T-cell (primary cell): Measurements from ENCODE around the gene MRTFA. TPM values are rescaled to one million over a fixed set of nuclear protein-coding genes. Genes with fewer than 3 reads are reported as not detected.
A peak's percentile ranks its signal among the peaks of the same experiment; 100 is the strongest.
"Not testable (repeated sequence)": the region's sequence is repeated elsewhere in the genome, so short reads cannot be mapped to it uniquely, and the experiment has no call there.

Experiments
- ATAC-seq, 4 experiments: fragments of 200-7000 bp in 3 of 4; fragments of 150-1000 bp in 1 of 4; cut with Tn5 transposase; replicated peaks in 1 of 4; 1 replicate in 3 of 4; 2 replicates in 1 of 4; pipeline ENCODE4 v1.10.0; 2021; ENCODE audit warnings: moderate library complexity in 3 of 4, mild to moderate bottlenecking in 2 of 4, moderate number of reproducible peaks in 1 of 4
- CTCF ChIA-PET, 2 donors: fragments of 300-600 bp; sonication (Branson Sonifier 250); formaldehyde crosslinking; loops; one replicate each; lab custom pipeline; 2022; ENCODE audit warnings: antibody characterized with exemption in 2 of 2; lab: Charles Lee
- POLR2A ChIA-PET, 2 donors: fragments of 300-600 bp; sonication (Branson Sonifier 250); formaldehyde crosslinking; loops; one replicate each; lab custom pipeline; 2022; ENCODE audit warnings: antibody characterized with exemption in 2 of 2; lab: Charles Lee
- DNase-seq, 35 experiments: peaks; one replicate each; pipeline versions ENCODE4 v3.0.0 to v3.0.0-alpha.2; 2013 to 2023
- H3K27ac ChIP-seq: one replicate; pipeline ENCODE4 v1.5.1; 2013; ENCODE audit warnings: low read length
- H3K27me3 ChIP-seq, 2 experiments: replicated peaks in 1 of 2; 1 replicate in 1 of 2; 2 replicates in 1 of 2; pipeline versions ENCODE4 v1.6.1 to v1.7.0; 2013; ENCODE audit warnings: low read length in 1 of 2, mixed read lengths in 1 of 2; ENCODE audit not compliant: control insufficient read depth in 2 of 2, insufficient read depth in 2 of 2; ENCODE audit errors: extremely low read depth in 1 of 2
- H3K36me3 ChIP-seq, 2 donors: 1 replicate in 1 of 2; 2 replicates in 1 of 2; pipeline versions ENCODE4 v1.6.1 to v1.7.0; 2013; ENCODE audit warnings: low read length in 1 of 2; ENCODE audit not compliant: control insufficient read depth in 2 of 2, insufficient read depth in 1 of 2; ENCODE audit errors: extremely low read depth in 1 of 2
- H3K4me1 ChIP-seq, 2 experiments: 1 replicate in 1 of 2; 2 replicates in 1 of 2; pipeline versions ENCODE4 v1.6.1 to v1.7.0; 2013; ENCODE audit warnings: low read length in 2 of 2, mixed read lengths in 1 of 2; ENCODE audit not compliant: insufficient read depth in 2 of 2, control insufficient read depth in 1 of 2; ENCODE audit errors: extremely low read depth in 1 of 2
- H3K4me3 ChIP-seq, 2 donors: 1 replicate in 1 of 2; 2 replicates in 1 of 2; pipeline versions ENCODE4 v1.5.1 to v1.7.0; 2013; ENCODE audit warnings: mild to moderate bottlenecking in 2 of 2, low read length in 1 of 2, moderate library complexity in 1 of 2; ENCODE audit not compliant: control insufficient read depth in 1 of 2; ENCODE audit errors: extremely low read depth in 1 of 2
- H3K9me3 ChIP-seq: 2 replicates; pipeline ENCODE4 v1.7.0; 2013
- H3K27ac Mint-ChIP-seq, 2 donors: one replicate each; pipeline ENCODE4 v1.8.0; 2020 to 2021; ENCODE audit warnings: mild to moderate bottlenecking in 2 of 2, mixed read lengths in 2 of 2
- H3K27me3 Mint-ChIP-seq, 2 donors: one replicate each; pipeline ENCODE4 v1.8.0; 2021 to 2022; ENCODE audit warnings: mixed read lengths in 2 of 2
- H3K36me3 Mint-ChIP-seq: one replicate; pipeline ENCODE4 v1.8.0; 2021; ENCODE audit warnings: mixed read lengths
- H3K4me1 Mint-ChIP-seq, 3 donors: one replicate each; pipeline ENCODE4 v1.8.0; 2020 to 2022; ENCODE audit warnings: mixed read lengths in 3 of 3, mild to moderate bottlenecking in 1 of 3
- H3K4me3 Mint-ChIP-seq, 3 donors: one replicate each; pipeline ENCODE4 v1.8.0; 2020 to 2022; ENCODE audit warnings: mild to moderate bottlenecking in 3 of 3, mixed read lengths in 3 of 3, moderate library complexity in 3 of 3
- H3K9me3 Mint-ChIP-seq, 3 donors: one replicate each; pipeline ENCODE4 v1.8.0; 2020 to 2022; ENCODE audit warnings: mixed read lengths in 3 of 3
- WGBS: methylation state at CpG from one replicate; pipeline ENCODE4 v1.1.5; 2013; ENCODE audit warnings: missing lambda C conversion rate; ENCODE audit not compliant: insufficient coverage; 5-methylcytosine and 5-hydroxymethylcytosine counted together
- total RNA-seq, 35 experiments: library from RNA in 6 of 35; stranded (reverse) in 6 of 35; fragments of 120-200 nt in 1 of 35; gene quantifications; one replicate each; pipeline versions ENCODE4 v1.2.1 to v1.2.4 and lab custom pipeline; 2013 to 2026

Gene MRTFA
- total RNA-seq, 5 donors from 2014 or later (not counting 1 experiment from before 2014, with no cell fraction given): 81.9 to 118 (median 114) TPM

GRCh38 chr22:40603088-40603605 is 33.4 kb downstream of the MRTFA start:
- POLR2A ChIA-PET: interaction anchor here in 1 of 2 donors (0.6 kb wide), 1 partner anchor 1000 kb away, joined by 3 read pairs; no protein-coding TSS in a partner anchor
- Mint-ChIP-seq H3K4me1 (peaks cover 61 to 73% (median 65%) of the 10 kb centered on the region in 3 donors), H3K9me3 (no peaks in the 10 kb centered on the region), H3K27ac (peak overlapping the region in 1 of 2 donors; percentile 44), H3K27me3 (no peaks in the 10 kb centered on the region), H3K4me3 (no peak overlapping the region), H3K36me3 (peaks cover 6% of the 10 kb centered on the region)
- no peaks in the 10 kb centered on the region for H3K9me3 ChIP-seq
- H3K27me3 ChIP-seq: no peaks in the 10 kb centered on the region
- CTCF ChIA-PET: interaction anchor here in 1 of 2 donors (0.6 kb wide), 1 partner anchor 84 kb away, joined by 6 read pairs; no protein-coding TSS in a partner anchor
- H3K4me1 ChIP-seq: peaks cover 2 to 7% of the 10 kb centered on the region in 2 experiments
- WGBS: 86% methylated on average over 3 of the region's 4 CpGs
- no peak overlapping the region for H3K4me3 ChIP-seq
- ATAC-seq: no peak
- H3K36me3 ChIP-seq: no peaks in the 10 kb centered on the region
- no peak overlapping the region for H3K27ac ChIP-seq
- DNase-seq: no peak

GRCh38 chr22:40602231-40602630 is 34.3 kb downstream of the MRTFA start:
- H3K27me3 Mint-ChIP-seq: no peaks in the 10 kb centered on the region
- Histone ChIP-seq H3K27me3 (no peaks in the 10 kb centered on the region), H3K27ac (no peak overlapping the region), H3K4me1 (peaks cover 0 to 4% of the 10 kb centered on the region in 2 experiments), H3K4me3 (no peak overlapping the region), H3K9me3 (no peaks in the 10 kb centered on the region), H3K36me3 (no peaks in the 10 kb centered on the region)
- peaks cover 6% of the 10 kb centered on the region for H3K36me3 Mint-ChIP-seq
- CTCF ChIA-PET: no interaction called here
- H3K9me3 Mint-ChIP-seq: no peaks in the 10 kb centered on the region
- H3K4me1 Mint-ChIP-seq: peaks cover 61 to 75% (median 62%) of the 10 kb centered on the region in 3 donors
- H3K27ac Mint-ChIP-seq: no peak overlapping the region
- WGBS: no CpG with 5 or more reads among the region's 1 CpG
- no peak for ATAC-seq
- no peak overlapping the region for H3K4me3 Mint-ChIP-seq
- POLR2A ChIA-PET: no interaction called here
- no peak for DNase-seq

DNA sequence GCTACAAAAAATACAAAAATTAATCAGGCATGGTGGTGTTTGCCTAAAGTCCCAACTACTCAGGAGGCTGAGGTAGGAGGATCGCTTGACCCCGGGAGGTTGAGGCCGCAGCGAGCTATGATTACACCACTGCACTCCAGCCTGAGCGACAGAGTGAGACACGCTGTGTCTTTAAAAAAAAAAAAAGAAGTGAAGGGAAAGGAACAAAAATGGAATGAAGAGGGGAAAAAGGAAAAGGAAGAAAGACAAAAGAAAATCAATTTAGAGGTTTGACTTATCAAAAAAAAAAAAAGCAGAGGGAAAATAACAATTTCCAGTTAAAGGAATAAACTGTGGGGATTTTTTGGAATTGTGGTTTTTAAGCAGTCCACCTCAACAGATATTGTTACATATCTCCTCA is 36.8 kb downstream of the MRTFA start:
- no peaks in the 10 kb centered on the region for H3K9me3 ChIP-seq
- H3K9me3 Mint-ChIP-seq: no peaks in the 10 kb centered on the region
- ATAC-seq (no peak), DNase-seq (no peak)
- H3K4me1 Mint-ChIP-seq: peaks cover 49 to 73% (median 51%) of the 10 kb centered on the region in 3 donors
- no peaks in the 10 kb centered on the region for H3K36me3 Mint-ChIP-seq
- no peak overlapping the region for H3K4me3 Mint-ChIP-seq
- no peaks in the 10 kb centered on the region for H3K27me3 Mint-ChIP-seq
- no peak overlapping the region for H3K27ac ChIP-seq
- no peak overlapping the region for H3K4me3 ChIP-seq
- ChIA-PET POLR2A (interaction anchor here in 1 of 2 donors (0.6 kb wide), 1 partner anchor 96 kb away, joined by 3 read pairs; no protein-coding TSS in a partner anchor), CTCF (interaction anchor here in 1 of 2 donors (0.7 kb wide), 1 partner anchor 569 kb away, joined by 5 read pairs; no protein-coding TSS in a partner anchor)
- WGBS: no CpG with 5 or more reads among the region's 6 CpGs
- peaks cover 2 to 3% of the 10 kb centered on the region in 2 experiments for H3K4me1 ChIP-seq
- H3K27me3 ChIP-seq: no peaks in the 10 kb centered on the region
- no peak overlapping the region for H3K27ac Mint-ChIP-seq
- no peaks in the 10 kb centered on the region for H3K36me3 ChIP-seq

GRCh38 chr22:40598712-40599111 is 37.8 kb downstream of the MRTFA start:
- peaks cover 56 to 82% (median 60%) of the 10 kb centered on the region in 3 donors for H3K4me1 Mint-ChIP-seq
- WGBS: 93% methylated on average over 8 of the region's 10 CpGs
- ChIA-PET CTCF (interaction anchor here (0.7 kb wide), 2 partner anchors 73 to 496 kb away, joined by 3 to 5 read pairs; no protein-coding TSS in a partner anchor), POLR2A (interaction anchor here (0.6 to 0.7 kb wide), 2 partner anchors 28 to 86 kb away, joined by 3 to 5 read pairs; no protein-coding TSS in a partner anchor)
- H3K9me3 ChIP-seq, H3K27me3 ChIP-seq, H3K36me3 ChIP-seq, DNase-seq, H3K36me3 Mint-ChIP-seq, H3K27me3 Mint-ChIP-seq, H3K27ac ChIP-seq, H3K27ac Mint-ChIP-seq, H3K4me1 ChIP-seq, H3K4me3 Mint-ChIP-seq, H3K4me3 ChIP-seq, ATAC-seq, H3K9me3 Mint-ChIP-seq: not testable (repeated sequence)

DNA sequence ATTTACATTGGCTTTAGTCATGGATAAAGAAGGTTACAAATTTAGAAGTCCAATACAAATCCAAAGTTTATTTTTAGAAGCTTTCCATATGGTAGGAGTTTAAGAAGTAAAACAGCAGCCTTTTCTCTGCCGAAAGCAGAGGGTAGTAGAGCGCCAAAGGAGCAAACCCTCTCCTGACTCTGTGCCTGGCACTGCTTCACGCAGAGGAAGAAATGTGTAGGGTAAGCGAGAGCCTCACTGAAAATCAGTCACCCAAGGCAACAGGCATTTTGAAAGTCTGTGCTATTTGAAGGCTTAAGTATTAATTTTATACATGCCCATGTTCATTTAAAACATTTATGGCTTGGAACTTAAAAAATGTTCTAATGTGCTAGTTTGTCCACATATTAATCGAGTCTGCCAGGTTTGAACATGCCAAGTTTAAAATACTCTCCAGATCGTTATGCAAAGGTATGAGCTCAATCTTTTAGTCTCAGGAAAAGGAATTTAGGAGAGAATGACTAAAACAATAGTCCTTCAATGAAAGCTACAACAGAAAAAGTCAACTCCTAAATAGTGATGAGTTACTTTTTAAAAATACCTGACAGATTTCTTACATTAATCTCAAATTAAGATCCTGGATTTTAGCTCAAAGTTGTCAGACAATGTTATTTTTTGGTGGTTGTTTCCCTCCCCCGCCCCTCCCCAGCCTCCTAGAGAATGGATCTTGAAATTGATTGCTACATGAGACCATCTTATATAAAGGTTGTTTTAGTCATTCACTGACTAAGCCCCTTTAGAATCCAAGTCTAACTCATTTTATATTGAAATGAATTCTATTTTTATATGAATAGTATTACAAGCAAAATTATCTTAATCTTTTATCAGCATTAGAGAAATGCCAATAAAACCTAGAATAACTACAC is 38.7 kb downstream of the MRTFA start:
- Histone ChIP-seq H3K36me3 (no peaks in the 10 kb centered on the region), H3K4me3 (no peak overlapping the region), H3K27ac (no peak overlapping the region), H3K9me3 (no peaks in the 10 kb centered on the region), H3K27me3 (no peaks in the 10 kb centered on the region), H3K4me1 (peaks cover 2 to 10% of the 10 kb centered on the region in 2 experiments)
- DNase-seq (no peak), ATAC-seq (no peak)
- Mint-ChIP-seq H3K4me1 (peaks cover 58 to 82% (median 61%) of the 10 kb centered on the region in 3 donors), H3K27me3 (no peaks in the 10 kb centered on the region), H3K36me3 (no peaks in the 10 kb centered on the region), H3K27ac (no peak overlapping the region), H3K4me3 (no peak overlapping the region), H3K9me3 (no peaks in the 10 kb centered on the region)
- POLR2A ChIA-PET: interaction anchor here (0.6 to 0.7 kb wide), 4 partner anchors 29 to 157 kb away, joined by 3 to 5 read pairs (median 4); no protein-coding TSS in a partner anchor
- CTCF ChIA-PET: interaction anchor here (0.5 to 1.1 kb wide), 6 partner anchors 8 to 495 kb away, joined by 3 to 6 read pairs (median 3); partner anchors contain the start of gene MRTFA (in 1 of the 2)
- WGBS: no CpG with 5 or more reads among the region's 7 CpGs
